KMS-11 (cell line): ENCODE measurements around the gene KBTBD13.

ENCODE experiments used
- H2AFZ ChIP-seq: fragments of 200-600 bp; sonication (generic); 2 replicates; pipeline ENCODE4 v1.6.1; 2016; ENCODE audit warnings: antibody characterized with exemption, mixed run types, low read depth
- H3K27ac ChIP-seq: fragments of 200-600 bp; sonication (generic); 2 replicates; pipeline ENCODE4 v1.6.1; 2016; ENCODE audit warnings: mild to moderate bottlenecking, mixed run types
- H3K27me3 ChIP-seq: fragments of 200-600 bp; sonication (generic); 2 replicates; pipeline ENCODE4 v1.6.1; 2017; ENCODE audit warnings: mild to moderate bottlenecking, low read depth, mixed run types, moderate library complexity; ENCODE audit not compliant: insufficient read depth
- H3K36me3 ChIP-seq: fragments of 200-600 bp; sonication (generic); 2 replicates; pipeline ENCODE4 v1.6.1; 2017; ENCODE audit warnings: mild to moderate bottlenecking, mixed run types; ENCODE audit not compliant: insufficient read depth
- H3K4me1 ChIP-seq: fragments of 200-600 bp; sonication (generic); 2 replicates; pipeline ENCODE4 v1.6.1; 2016; ENCODE audit warnings: mild to moderate bottlenecking, low read depth, mixed run types; ENCODE audit not compliant: poor library complexity, severe bottlenecking
- H3K4me2 ChIP-seq: fragments of 200-600 bp; sonication (generic); 2 replicates; pipeline ENCODE4 v1.7.0; 2016; ENCODE audit warnings: mild to moderate bottlenecking, mixed run types
- H3K4me3 ChIP-seq: fragments of 200-600 bp; sonication (generic); IDR thresholded peaks from 2 replicates; pipeline ENCODE4 v1.6.1; 2017; ENCODE audit warnings: low read depth, low read length, mixed read lengths; ENCODE audit not compliant: insufficient read depth
- H3K79me2 ChIP-seq: fragments of 200-600 bp; sonication (generic); 2 replicates; pipeline ENCODE4 v1.6.1; 2016; ENCODE audit warnings: low read depth, mixed run types; ENCODE audit not compliant: insufficient read depth
- H3K9ac ChIP-seq: fragments of 200-600 bp; sonication (generic); 2 replicates; pipeline ENCODE4 v1.6.1; 2016; ENCODE audit warnings: mild to moderate bottlenecking, mixed run types
- H4K20me1 ChIP-seq: fragments of 200-600 bp; sonication (generic); 2 replicates; pipeline ENCODE4 v1.6.1; 2016; ENCODE audit warnings: mild to moderate bottlenecking, mixed run types; ENCODE audit not compliant: insufficient read depth
- CTCF ChIP-seq: fragments of 200-600 bp; sonication (generic); conservative IDR thresholded peaks from 2 replicates; pipeline ENCODE4 v1.6.1; 2017; ENCODE audit warnings: low read depth, mild to moderate bottlenecking, antibody characterized with exemption, low read length, moderate library complexity, mixed read lengths

KBTBD13 gene

GRCh38 chr15:65094294-65094995, 17.9 kb downstream of the KBTBD13 start:
- H2AFZ ChIP-seq, result no peak overlapping the region
- H3K27me3 ChIP-seq, result no peaks in the 10 kb centered on the region
- no peak overlapping the region for H3K9ac ChIP-seq
- no peak for TF ChIP-seq CTCF
- H3K4me2 ChIP-seq, result no peak overlapping the region
- no peaks in the 10 kb centered on the region for H4K20me1 ChIP-seq
- no peak overlapping the region for H3K27ac ChIP-seq
- H3K79me2 ChIP-seq, result no peaks in the 10 kb centered on the region
- H3K36me3 ChIP-seq, result no peaks in the 10 kb centered on the region
- H3K4me3 ChIP-seq, result no peak overlapping the region
- no peaks in the 10 kb centered on the region for H3K4me1 ChIP-seq

- no peaks in the 10 kb centered on the region for H4K20me1 ChIP-seq
- H3K9ac ChIP-seq, result no peak overlapping the region
- H3K27ac ChIP-seq, result no peak overlapping the region
- no peaks in the 10 kb centered on the region for H3K4me1 ChIP-seq
- H2AFZ ChIP-seq, result no peak overlapping the region
- TF ChIP-seq CTCF, result no peak
- H3K27me3 ChIP-seq, result no peaks in the 10 kb centered on the region
- no peak overlapping the region for H3K4me2 ChIP-seq
- no peak overlapping the region for H3K4me3 ChIP-seq
- H3K79me2 ChIP-seq, result no peaks in the 10 kb centered on the region
- no peaks in the 10 kb centered on the region for H3K36me3 ChIP-seq
Observed at GRCh38 chr15:65095011-65095746, 18.6 kb downstream of the KBTBD13 start.

- Histone ChIP-seq H3K4me3 (no peak overlapping the region), H3K27ac (no peak overlapping the region), H4K20me1 (no peaks in the 10 kb centered on the region), H3K27me3 (no peaks in the 10 kb centered on the region), H2AFZ (no peak overlapping the region), H3K9ac (no peak overlapping the region), H3K36me3 (no peaks in the 10 kb centered on the region), H3K79me2 (no peaks in the 10 kb centered on the region), H3K4me2 (no peak overlapping the region), H3K4me1 (no peaks in the 10 kb centered on the region)
- TF ChIP-seq CTCF, result no peak
Observed at GRCh38 chr15:65095747-65096104, 19.2 kb downstream of the KBTBD13 start.

DNA sequence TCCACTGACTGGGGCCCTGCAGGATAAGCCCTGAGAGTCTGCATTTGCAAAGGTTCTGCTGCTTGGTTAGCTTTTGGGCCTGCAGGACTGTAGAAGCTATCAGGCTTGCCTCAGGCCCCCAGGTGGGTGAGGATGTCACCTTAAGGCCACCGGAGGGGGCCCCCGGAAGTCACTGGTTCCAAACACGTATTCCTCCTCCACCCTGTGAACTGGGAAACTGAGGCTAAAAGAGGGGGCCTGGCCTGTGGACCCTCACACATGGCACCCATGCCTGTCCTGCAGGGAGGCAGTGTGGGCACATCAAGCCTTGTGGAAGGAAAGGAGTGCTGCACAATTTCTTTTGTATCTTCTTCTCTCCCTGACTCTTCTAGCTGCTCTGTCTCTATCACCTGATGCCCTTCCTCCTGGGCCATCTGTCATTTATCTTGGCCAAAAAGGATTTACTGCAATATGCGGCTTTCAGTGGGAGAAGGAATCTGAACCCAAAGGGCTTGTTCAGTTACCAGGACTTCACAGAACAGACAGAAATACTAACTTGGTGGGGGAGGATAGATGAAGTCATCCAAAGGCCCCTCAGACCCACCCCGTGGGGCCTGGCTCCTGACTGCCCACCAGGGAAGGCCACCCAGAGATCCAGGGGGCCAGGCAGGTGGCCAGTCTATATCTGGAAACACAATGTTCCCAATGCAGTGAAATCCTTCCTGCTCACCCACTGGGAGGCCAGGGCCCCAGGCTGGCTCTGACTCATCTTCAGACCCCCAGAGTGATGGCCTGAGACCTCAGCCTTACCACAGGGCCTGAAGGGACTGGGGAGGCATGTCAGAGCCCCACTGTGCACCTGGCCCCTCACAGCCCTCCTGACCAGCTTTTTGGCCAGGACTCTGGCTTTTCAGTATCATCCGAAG, 20.2 kb downstream of the KBTBD13 start:
- Histone ChIP-seq H3K4me2 (no peak overlapping the region), H3K4me1 (no peaks in the 10 kb centered on the region), H3K9ac (no peak overlapping the region), H3K4me3 (no peak overlapping the region), H2AFZ (no peak overlapping the region), H4K20me1 (no peaks in the 10 kb centered on the region), H3K36me3 (no peaks in the 10 kb centered on the region), H3K27me3 (no peaks in the 10 kb centered on the region), H3K27ac (no peak overlapping the region), H3K79me2 (no peaks in the 10 kb centered on the region)
- no peak for TF ChIP-seq CTCF
